Nephron progenitor cell (in vitro differentiated cells): ENCODE measurements around the gene GFPT2.

ENCODE experiments used
- DNase-seq: peaks from one replicate; pipeline ENCODE4 v3.0.0; 2021
- H3K27ac Mint-ChIP-seq: 2 replicates; pipeline ENCODE4 v1.8.0; 2021; ENCODE audit warnings: mild to moderate bottlenecking, moderate library complexity, mixed read lengths
- H3K27me3 Mint-ChIP-seq: 2 replicates; pipeline ENCODE4 v1.8.0; 2021; ENCODE audit warnings: mild to moderate bottlenecking, low read depth, mixed read lengths; ENCODE audit not compliant: poor library complexity
- H3K36me3 Mint-ChIP-seq: 2 replicates; pipeline ENCODE4 v1.8.0; 2021; ENCODE audit warnings: low read depth, mixed read lengths
- H3K4me1 Mint-ChIP-seq: 2 replicates; pipeline ENCODE4 v1.8.0; 2021; ENCODE audit warnings: mixed read lengths
- H3K4me3 Mint-ChIP-seq: 2 replicates; pipeline ENCODE4 v1.8.0; 2021; ENCODE audit warnings: mild to moderate bottlenecking, moderate library complexity, mixed read lengths
- H3K9me3 Mint-ChIP-seq: 2 replicates; pipeline ENCODE4 v1.8.0; 2021; ENCODE audit warnings: mild to moderate bottlenecking, moderate library complexity, mixed read lengths
- CTCF ChIP-seq: fragments of 200-600 bp; sonication (generic); IDR thresholded peaks from 2 replicates; pipeline ENCODE4 v1.5.0; 2021; ENCODE audit warnings: antibody characterized with exemption

Gene GFPT2

GRCh38 chr5:180287404-180287803 lies 65.7 kb downstream of the GFPT2 start:
- peaks cover 3% of the 10 kb centered on the region for H3K27me3 Mint-ChIP-seq
- peaks cover 20% of the 10 kb centered on the region for H3K4me1 Mint-ChIP-seq
- peaks cover 56% of the 10 kb centered on the region for H3K36me3 Mint-ChIP-seq
- no peak for TF ChIP-seq CTCF
- no peak overlapping the region for H3K27ac Mint-ChIP-seq
- peaks cover 8% of the 10 kb centered on the region for H3K9me3 Mint-ChIP-seq
- DNase-seq = no peak
- H3K4me3 Mint-ChIP-seq = no peak overlapping the region

- H3K27me3 Mint-ChIP-seq = no peaks in the 10 kb centered on the region
- H3K36me3 Mint-ChIP-seq = peaks cover 85% of the 10 kb centered on the region
- no peak overlapping the region for H3K4me3 Mint-ChIP-seq
- no peak for DNase-seq
- no peak for TF ChIP-seq CTCF
- H3K27ac Mint-ChIP-seq = peak overlapping the region; percentile 69
- H3K4me1 Mint-ChIP-seq = no peaks in the 10 kb centered on the region
- H3K9me3 Mint-ChIP-seq = peaks cover 22% of the 10 kb centered on the region
Observed at GRCh38 chr5:180284149-180284548, 69.0 kb downstream of the GFPT2 start.

- H3K4me3 Mint-ChIP-seq = no peak overlapping the region
- no peaks in the 10 kb centered on the region for H3K4me1 Mint-ChIP-seq
- no peaks in the 10 kb centered on the region for H3K27me3 Mint-ChIP-seq
- no peak for TF ChIP-seq CTCF
- H3K36me3 Mint-ChIP-seq = peaks cover 90% of the 10 kb centered on the region
- H3K27ac Mint-ChIP-seq = peak overlapping the region; percentile 50
- no peak for DNase-seq
- peaks cover 30% of the 10 kb centered on the region for H3K9me3 Mint-ChIP-seq
Observed at GRCh38 chr5:180283026-180283615, 70.0 kb downstream of the GFPT2 start.

- TF ChIP-seq CTCF = no peak
- Mint-ChIP-seq H3K27me3 (no peaks in the 10 kb centered on the region), H3K36me3 (peaks cover 90% of the 10 kb centered on the region), H3K4me3 (no peak overlapping the region), H3K9me3 (peaks cover 39% of the 10 kb centered on the region), H3K27ac (no peak overlapping the region), H3K4me1 (no peaks in the 10 kb centered on the region)
- DNase-seq = no peak
Observed at GRCh38 chr5:180282281-180282680, 70.9 kb downstream of the GFPT2 start.

- no peak for DNase-seq
- H3K4me1 Mint-ChIP-seq = no peaks in the 10 kb centered on the region
- peaks cover 41% of the 10 kb centered on the region for H3K9me3 Mint-ChIP-seq
- peaks cover 90% of the 10 kb centered on the region for H3K36me3 Mint-ChIP-seq
- no peak for TF ChIP-seq CTCF
- no peak overlapping the region for H3K4me3 Mint-ChIP-seq
- peak overlapping the region; percentile 43 for H3K27ac Mint-ChIP-seq
- H3K27me3 Mint-ChIP-seq = no peaks in the 10 kb centered on the region
Observed at GRCh38 chr5:180281706-180282105, 71.4 kb downstream of the GFPT2 start.

- no peak for TF ChIP-seq CTCF
- no peak overlapping the region for H3K27ac Mint-ChIP-seq
- peaks cover 87% of the 10 kb centered on the region for H3K9me3 Mint-ChIP-seq
- DNase-seq = no peak
- H3K4me1 Mint-ChIP-seq = no peaks in the 10 kb centered on the region
- no peak overlapping the region for H3K4me3 Mint-ChIP-seq
- H3K36me3 Mint-ChIP-seq = peaks cover 95% of the 10 kb centered on the region
- peaks cover 9% of the 10 kb centered on the region for H3K27me3 Mint-ChIP-seq
Observed at GRCh38 chr5:180274695-180275094, 78.4 kb downstream of the GFPT2 start.
